ENCODE data around the gene KRTAP10-4. TPM values are rescaled to one million over a fixed set of nuclear protein-coding genes. Genes with fewer than 3 reads are reported as not detected.
A peak's percentile ranks its signal among the peaks of the same experiment; 100 is the strongest.

Gene KRTAP10-4
- total RNA-seq, 1 donor from 2014 or later: not detected

DNA sequence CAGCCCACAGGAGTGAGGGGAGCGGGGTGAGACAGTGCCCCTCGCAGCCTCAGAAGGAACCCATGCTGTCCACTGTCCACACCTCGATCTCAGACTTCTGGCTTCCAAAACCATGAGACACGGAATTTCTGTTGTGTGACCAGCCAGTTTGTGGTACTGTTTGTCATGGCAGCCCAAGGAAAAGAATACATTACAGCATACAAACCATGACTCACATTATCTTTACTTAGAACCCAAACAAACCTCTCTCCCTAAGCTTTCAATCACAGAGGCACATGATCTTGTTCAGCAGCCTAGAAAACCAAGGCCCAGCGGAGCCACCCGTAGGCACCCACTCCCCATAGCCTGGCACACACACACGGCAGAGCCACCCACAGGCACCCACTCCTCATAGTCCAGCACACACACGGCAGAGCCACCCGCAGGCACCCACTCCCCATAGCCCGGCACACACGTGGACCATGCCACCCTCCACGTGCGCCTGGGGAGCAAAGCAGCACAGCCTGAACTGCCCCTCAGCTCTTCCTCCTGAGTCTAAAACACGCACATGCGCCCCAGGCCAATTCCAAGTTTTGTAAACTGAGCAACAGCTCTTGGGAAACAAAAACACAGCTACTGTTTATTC lies 458 bp upstream of the KRTAP10-4 start:
- peak overlapping the region; percentile 28 for H3K4me3 Mint-ChIP-seq (ENCODE audit: unreplicated experiment)
- FAIRE-seq: no peak

DNA sequence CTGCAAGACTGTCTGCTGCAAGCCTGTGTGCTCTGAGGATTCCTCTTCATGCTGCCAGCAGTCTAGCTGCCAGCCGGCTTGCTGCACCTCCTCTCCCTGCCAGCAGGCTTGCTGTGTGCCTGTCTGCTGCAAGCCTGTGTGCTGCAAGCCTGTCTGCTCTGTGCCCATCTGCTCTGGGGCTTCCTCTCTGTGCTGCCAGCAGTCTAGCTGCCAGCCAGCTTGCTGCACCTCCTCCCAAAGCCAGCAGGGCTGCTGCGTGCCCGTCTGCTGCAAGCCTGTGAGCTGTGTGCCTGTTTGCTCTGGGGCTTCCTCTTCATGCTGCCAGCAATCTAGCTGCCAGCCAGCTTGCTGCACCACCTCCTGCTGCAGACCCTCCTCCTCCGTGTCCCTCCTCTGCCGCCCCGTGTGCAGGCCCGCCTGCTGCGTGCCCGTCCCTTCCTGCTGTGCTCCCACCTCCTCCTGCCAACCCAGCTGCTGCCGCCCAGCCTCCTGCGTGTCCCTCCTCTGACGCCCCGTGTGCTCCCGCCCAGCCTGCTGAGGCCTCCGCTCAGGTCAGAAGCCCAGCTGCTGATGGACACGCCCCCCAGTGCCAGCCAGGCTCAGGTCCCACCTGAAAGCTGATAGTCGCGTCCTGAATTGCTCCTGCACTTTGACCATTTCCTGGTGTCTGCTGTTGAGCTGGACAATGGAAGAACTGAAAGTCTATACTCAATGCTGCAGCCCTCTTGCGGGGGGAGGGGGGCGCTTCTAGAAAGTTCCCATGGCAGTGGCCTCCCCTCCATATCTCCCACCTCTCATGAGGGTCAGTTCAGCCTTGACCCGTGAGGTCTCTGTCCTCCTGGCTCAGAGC lies 1.2 kb downstream of the KRTAP10-4 start:
- DNase-seq (ENCODE audit: low read depth) (no peak), FAIRE-seq (no peak)
- peaks cover 14% of the 10 kb centered on the region for H3K9me3 ChIP-seq (ENCODE audit: insufficient read depth, low read depth, low read length)
- H4K20me1 ChIP-seq (ENCODE audit: insufficient read depth, low read length): no peaks in the 10 kb centered on the region
- Mint-ChIP-seq H3K4me3 (ENCODE audit: unreplicated experiment) (no peak overlapping the region), H3K9me3 (ENCODE audit: unreplicated experiment) (peaks cover 29% of the 10 kb centered on the region), H3K4me1 (ENCODE audit: low read depth, unreplicated experiment) (peaks cover 4% of the 10 kb centered on the region), H3K27me3 (ENCODE audit: low read depth, unreplicated experiment) (peaks cover 11% of the 10 kb centered on the region), H3K27ac (ENCODE audit: unreplicated experiment) (peak overlapping the region; percentile 58), H3K36me3 (ENCODE audit: low read depth, unreplicated experiment) (peaks cover 6% of the 10 kb centered on the region)
- H3K79me2 ChIP-seq (ENCODE audit: insufficient read depth, low read length): no peaks in the 10 kb centered on the region
- H3K27ac ChIP-seq (ENCODE audit: low read depth, low read length): no peak overlapping the region
- H3K4me1 ChIP-seq (ENCODE audit: insufficient read depth, low read length): no peaks in the 10 kb centered on the region
- no peak overlapping the region for H3K4me2 ChIP-seq (ENCODE audit: low read length)
- no peak overlapping the region for H2AFZ ChIP-seq (ENCODE audit: low read depth, low read length)
- H3K27me3 ChIP-seq (ENCODE audit: insufficient read depth, low read length): no peaks in the 10 kb centered on the region
- no peak overlapping the region for H3K9ac ChIP-seq (ENCODE audit: low read length)
- TF ChIP-seq EZH2 (IDR thresholded peaks at IDR 0.05; ENCODE audit: insufficient read depth, low read length): no peak
- TF ChIP-seq, protein P1, sequence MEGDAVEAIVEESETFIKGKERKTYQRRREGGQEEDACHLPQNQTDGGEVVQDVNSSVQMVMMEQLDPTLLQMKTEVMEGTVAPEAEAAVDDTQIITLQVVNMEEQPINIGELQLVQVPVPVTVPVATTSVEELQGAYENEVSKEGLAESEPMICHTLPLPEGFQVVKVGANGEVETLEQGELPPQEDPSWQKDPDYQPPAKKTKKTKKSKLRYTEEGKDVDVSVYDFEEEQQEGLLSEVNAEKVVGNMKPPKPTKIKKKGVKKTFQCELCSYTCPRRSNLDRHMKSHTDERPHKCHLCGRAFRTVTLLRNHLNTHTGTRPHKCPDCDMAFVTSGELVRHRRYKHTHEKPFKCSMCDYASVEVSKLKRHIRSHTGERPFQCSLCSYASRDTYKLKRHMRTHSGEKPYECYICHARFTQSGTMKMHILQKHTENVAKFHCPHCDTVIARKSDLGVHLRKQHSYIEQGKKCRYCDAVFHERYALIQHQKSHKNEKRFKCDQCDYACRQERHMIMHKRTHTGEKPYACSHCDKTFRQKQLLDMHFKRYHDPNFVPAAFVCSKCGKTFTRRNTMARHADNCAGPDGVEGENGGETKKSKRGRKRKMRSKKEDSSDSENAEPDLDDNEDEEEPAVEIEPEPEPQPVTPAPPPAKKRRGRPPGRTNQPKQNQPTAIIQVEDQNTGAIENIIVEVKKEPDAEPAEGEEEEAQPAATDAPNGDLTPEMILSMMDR (IDR thresholded peaks at IDR 0.05; ENCODE audit: insufficient read depth, low read depth, low read length): no peak
- no peak overlapping the region for H3K4me3 ChIP-seq (ENCODE audit: insufficient read depth, low read depth, low read length)
- H3K36me3 ChIP-seq (ENCODE audit: insufficient read depth, low read length): no peaks in the 10 kb centered on the region

More for the DNA sequence above, 458 bp upstream of the KRTAP10-4 start:
- Histone ChIP-seq H3K4me3 (ENCODE audit: insufficient read depth, low read depth, low read length) (no peak overlapping the region), H3K79me2 (ENCODE audit: insufficient read depth, low read length) (no peaks in the 10 kb centered on the region), H3K4me2 (ENCODE audit: low read length) (no peak overlapping the region), H3K9ac (ENCODE audit: low read length) (no peak overlapping the region), H3K4me1 (ENCODE audit: insufficient read depth, low read length) (no peaks in the 10 kb centered on the region), H4K20me1 (ENCODE audit: insufficient read depth, low read length) (no peaks in the 10 kb centered on the region), H3K9me3 (ENCODE audit: insufficient read depth, low read depth, low read length) (peaks cover 14% of the 10 kb centered on the region), H3K27me3 (ENCODE audit: insufficient read depth, low read length) (no peaks in the 10 kb centered on the region), H3K27ac (ENCODE audit: low read depth, low read length) (no peak overlapping the region), H2AFZ (ENCODE audit: low read depth, low read length) (no peak overlapping the region), H3K36me3 (ENCODE audit: insufficient read depth, low read length) (no peaks in the 10 kb centered on the region)
- Mint-ChIP-seq H3K9me3 (ENCODE audit: unreplicated experiment) (peaks cover 27% of the 10 kb centered on the region), H3K4me1 (ENCODE audit: low read depth, unreplicated experiment) (peaks cover 4% of the 10 kb centered on the region), H3K36me3 (ENCODE audit: low read depth, unreplicated experiment) (peaks cover 6% of the 10 kb centered on the region), H3K27ac (ENCODE audit: unreplicated experiment) (no peak overlapping the region), H3K27me3 (ENCODE audit: low read depth, unreplicated experiment) (peaks cover 16% of the 10 kb centered on the region)
- no peak for TF ChIP-seq EZH2 (IDR thresholded peaks at IDR 0.05; ENCODE audit: insufficient read depth, low read length)
- TF ChIP-seq, protein P1 (IDR thresholded peaks at IDR 0.05; ENCODE audit: insufficient read depth, low read depth, low read length): no peak
- peak; percentile 10 for DNase-seq (ENCODE audit: low read depth)

Measured in astrocyte (in vitro differentiated cells and primary cell).